ENCODE data around the gene FAM76A.

DNA sequence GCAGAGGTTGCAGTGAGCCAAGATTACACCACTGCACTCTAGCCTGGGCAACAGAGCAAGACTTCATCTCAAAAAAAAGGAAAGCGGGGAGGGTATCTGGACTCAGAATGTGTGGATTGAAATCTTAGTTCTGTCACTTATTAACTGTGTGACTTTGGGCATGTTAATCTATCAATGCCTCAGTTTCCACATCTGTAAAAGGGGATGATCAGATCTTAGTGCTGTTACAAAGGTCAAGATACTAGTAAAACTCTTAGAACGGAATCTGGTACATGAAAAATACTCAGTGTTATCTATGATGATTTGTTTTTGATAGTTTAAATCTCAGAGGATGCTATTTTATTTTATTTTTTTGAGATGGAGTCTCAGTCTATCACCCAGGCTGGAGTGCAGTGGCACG is 10.5 kb downstream of the FAM76A start:
- TF ChIP-seq, protein P1, sequence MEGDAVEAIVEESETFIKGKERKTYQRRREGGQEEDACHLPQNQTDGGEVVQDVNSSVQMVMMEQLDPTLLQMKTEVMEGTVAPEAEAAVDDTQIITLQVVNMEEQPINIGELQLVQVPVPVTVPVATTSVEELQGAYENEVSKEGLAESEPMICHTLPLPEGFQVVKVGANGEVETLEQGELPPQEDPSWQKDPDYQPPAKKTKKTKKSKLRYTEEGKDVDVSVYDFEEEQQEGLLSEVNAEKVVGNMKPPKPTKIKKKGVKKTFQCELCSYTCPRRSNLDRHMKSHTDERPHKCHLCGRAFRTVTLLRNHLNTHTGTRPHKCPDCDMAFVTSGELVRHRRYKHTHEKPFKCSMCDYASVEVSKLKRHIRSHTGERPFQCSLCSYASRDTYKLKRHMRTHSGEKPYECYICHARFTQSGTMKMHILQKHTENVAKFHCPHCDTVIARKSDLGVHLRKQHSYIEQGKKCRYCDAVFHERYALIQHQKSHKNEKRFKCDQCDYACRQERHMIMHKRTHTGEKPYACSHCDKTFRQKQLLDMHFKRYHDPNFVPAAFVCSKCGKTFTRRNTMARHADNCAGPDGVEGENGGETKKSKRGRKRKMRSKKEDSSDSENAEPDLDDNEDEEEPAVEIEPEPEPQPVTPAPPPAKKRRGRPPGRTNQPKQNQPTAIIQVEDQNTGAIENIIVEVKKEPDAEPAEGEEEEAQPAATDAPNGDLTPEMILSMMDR (IDR thresholded peaks at IDR 0.05), result no peak
- no peak for TF ChIP-seq POLR2A (IDR thresholded peaks at IDR 0.05)

Data from lower leg skin (tissue), 3 donors.